Neuronal stem cell (in vitro differentiated cells): Measurements from ENCODE around the gene MCRIP2.

Source experiments
- DNase-seq: peaks from one replicate; pipeline ENCODE4 v3.0.0-alpha.2; 2013; ENCODE audit warnings: low spot score
- H2AFZ ChIP-seq: one replicate; pipeline ENCODE4 v1.6.1; 2013; ENCODE audit warnings: mild to moderate bottlenecking, low read length, inconsistent platforms
- H2AK5ac ChIP-seq: 2 replicates; pipeline ENCODE4 v1.6.1; 2013; ENCODE audit warnings: low read depth, mild to moderate bottlenecking, inconsistent platforms, low read length, moderate library complexity, mixed read lengths
- H2BK120ac ChIP-seq: 2 replicates; pipeline ENCODE4 v1.6.1; 2013; ENCODE audit warnings: low read depth, mild to moderate bottlenecking, inconsistent platforms, low read length, moderate library complexity, mixed read lengths
- H2BK12ac ChIP-seq: one replicate; pipeline ENCODE4 v1.6.1; 2013; ENCODE audit warnings: low read length, inconsistent platforms
- H2BK15ac ChIP-seq: 2 replicates; pipeline ENCODE4 v1.6.1; 2013; ENCODE audit warnings: mild to moderate bottlenecking, low read length, inconsistent platforms, mixed read lengths
- H2BK5ac ChIP-seq: one replicate; pipeline ENCODE4 v1.6.1; 2013; ENCODE audit warnings: inconsistent platforms, mild to moderate bottlenecking, low read length, moderate library complexity
- H3K14ac ChIP-seq: one replicate; pipeline ENCODE4 v1.6.1; 2013; ENCODE audit warnings: low read length, inconsistent platforms
- H3K18ac ChIP-seq: 2 replicates; pipeline ENCODE4 v1.6.1; 2013; ENCODE audit warnings: low read length, inconsistent platforms
- H3K23ac ChIP-seq: 2 replicates; pipeline ENCODE4 v1.6.1; 2013; ENCODE audit warnings: low read depth, mild to moderate bottlenecking, mixed read lengths, low read length, inconsistent platforms; ENCODE audit not compliant: poor library complexity
- H3K27ac ChIP-seq: replicated peaks from 3 replicates; pipeline ENCODE4 v1.5.1; 2013; ENCODE audit warnings: low read length, inconsistent platforms
- H3K27me3 ChIP-seq, 3 experiments: 2 replicates each; pipeline ENCODE4 v1.6.1; 2013; ENCODE audit warnings: low read length in 3 of 3, mild to moderate bottlenecking in 2 of 3, inconsistent platforms in 1 of 3, low read depth in 1 of 3, mixed read lengths in 1 of 3, moderate library complexity in 1 of 3; ENCODE audit not compliant: control insufficient read depth in 3 of 3, insufficient read depth in 3 of 3
- H3K36me3 ChIP-seq, 2 donors: replicated peaks in 1 of 2; 2 replicates each; pipeline ENCODE4 v1.6.1; 2013; ENCODE audit warnings: low read length in 2 of 2; ENCODE audit not compliant: control insufficient read depth in 2 of 2, insufficient read depth in 2 of 2
- H3K4ac ChIP-seq: 2 replicates; pipeline ENCODE4 v1.6.1; 2013; ENCODE audit warnings: inconsistent platforms, mild to moderate bottlenecking, low read length, moderate library complexity
- H3K4me1 ChIP-seq, 2 donors: 1 replicate in 1 of 2; 2 replicates in 1 of 2; pipeline ENCODE4 v1.6.1; 2013; ENCODE audit warnings: low read length in 2 of 2, low read depth in 1 of 2; ENCODE audit not compliant: control insufficient read depth in 2 of 2, insufficient read depth in 1 of 2
- H3K4me2 ChIP-seq: one replicate; pipeline ENCODE4 v1.6.1; 2013; ENCODE audit warnings: mild to moderate bottlenecking, low read length, inconsistent platforms; ENCODE audit not compliant: insufficient read depth, poor library complexity, severe bottlenecking
- H3K4me3 ChIP-seq, 2 donors: 2 replicates each; pipeline ENCODE4 v1.5.1; 2013; ENCODE audit warnings: low read length in 2 of 2, mild to moderate bottlenecking in 2 of 2, inconsistent platforms in 1 of 2, moderate library complexity in 1 of 2
- H3K79me1 ChIP-seq: one replicate; pipeline ENCODE4 v1.6.1; 2013; ENCODE audit warnings: low read depth, mild to moderate bottlenecking, inconsistent platforms, low read length, moderate library complexity
- H3K9ac ChIP-seq: one replicate; pipeline ENCODE4 v1.6.1; 2013; ENCODE audit warnings: mild to moderate bottlenecking, low read depth, low read length, inconsistent platforms; ENCODE audit not compliant: poor library complexity
- H3K9me3 ChIP-seq, 2 donors: replicated peaks in 1 of 2; 2 replicates each; pipeline versions ENCODE3 to v1.6.1; 2013; ENCODE audit warnings: low read length in 2 of 2, mild to moderate bottlenecking in 2 of 2, inconsistent platforms in 1 of 2, low read depth in 1 of 2, mixed read lengths in 1 of 2, moderate library complexity in 1 of 2; ENCODE audit not compliant: control insufficient read depth in 2 of 2, insufficient read depth in 1 of 2
- H4K8ac ChIP-seq: one replicate; pipeline ENCODE4 v1.6.1; 2013; ENCODE audit warnings: low read depth, mild to moderate bottlenecking, inconsistent platforms, low read length, moderate library complexity
- H4K91ac ChIP-seq: one replicate; pipeline ENCODE4 v1.6.1; 2013; ENCODE audit warnings: low read length, low read depth, mild to moderate bottlenecking, inconsistent platforms; ENCODE audit not compliant: poor library complexity
- WGBS, 2 donors: extraction: QIAGEN DNeasy Blood & Tissue Kit; methylation state at CpG; one replicate each; pipeline ENCODE4 v1.1.7; 2013; ENCODE audit warnings: missing lambda C conversion rate in 2 of 2, mixed read lengths in 1 of 2; ENCODE audit not compliant: insufficient read length in 2 of 2, insufficient replicate concordance in 1 of 2; ENCODE audit errors: extremely low coverage in 2 of 2; 5-methylcytosine and 5-hydroxymethylcytosine counted together

MCRIP2 gene

GRCh38 chr16:678209-678857, 36.7 kb downstream of the MCRIP2 start:
- Histone ChIP-seq H3K4me1 (peaks cover 7 to 24% of the 10 kb centered on the region in 2 donors), H3K4me3 (no peak overlapping the region), H2BK12ac (peak overlapping the region; percentile 89), H3K18ac (peak overlapping the region; percentile 90), H3K27ac (no peak overlapping the region), H3K14ac (no peak overlapping the region), H2BK5ac (peak overlapping the region; percentile 91), H2BK15ac (peak overlapping the region; percentile 94), H2BK120ac (peak overlapping the region; percentile 54), H2AFZ (no peak overlapping the region), H2AK5ac (peak overlapping the region; percentile 99), H3K4me2 (no peak overlapping the region), H4K8ac (no peak overlapping the region), H3K9ac (peak overlapping the region; percentile 37), H3K4ac (no peak overlapping the region), H3K79me1 (peaks cover 25% of the 10 kb centered on the region), H3K27me3 (peaks cover 0 to 14% (median 0%) of the 10 kb centered on the region in 3 experiments), H3K23ac (peak overlapping the region; percentile 37), H3K36me3 (peaks cover 22 to 37% of the 10 kb centered on the region in 2 donors), H4K91ac (no peak overlapping the region), H3K9me3 (peaks cover 0 to 2% of the 10 kb centered on the region in 2 donors)
- no CpG with 5 or more reads among the region's 21 CpGs for WGBS, 2 donors
- no peak for DNase-seq

DNA sequence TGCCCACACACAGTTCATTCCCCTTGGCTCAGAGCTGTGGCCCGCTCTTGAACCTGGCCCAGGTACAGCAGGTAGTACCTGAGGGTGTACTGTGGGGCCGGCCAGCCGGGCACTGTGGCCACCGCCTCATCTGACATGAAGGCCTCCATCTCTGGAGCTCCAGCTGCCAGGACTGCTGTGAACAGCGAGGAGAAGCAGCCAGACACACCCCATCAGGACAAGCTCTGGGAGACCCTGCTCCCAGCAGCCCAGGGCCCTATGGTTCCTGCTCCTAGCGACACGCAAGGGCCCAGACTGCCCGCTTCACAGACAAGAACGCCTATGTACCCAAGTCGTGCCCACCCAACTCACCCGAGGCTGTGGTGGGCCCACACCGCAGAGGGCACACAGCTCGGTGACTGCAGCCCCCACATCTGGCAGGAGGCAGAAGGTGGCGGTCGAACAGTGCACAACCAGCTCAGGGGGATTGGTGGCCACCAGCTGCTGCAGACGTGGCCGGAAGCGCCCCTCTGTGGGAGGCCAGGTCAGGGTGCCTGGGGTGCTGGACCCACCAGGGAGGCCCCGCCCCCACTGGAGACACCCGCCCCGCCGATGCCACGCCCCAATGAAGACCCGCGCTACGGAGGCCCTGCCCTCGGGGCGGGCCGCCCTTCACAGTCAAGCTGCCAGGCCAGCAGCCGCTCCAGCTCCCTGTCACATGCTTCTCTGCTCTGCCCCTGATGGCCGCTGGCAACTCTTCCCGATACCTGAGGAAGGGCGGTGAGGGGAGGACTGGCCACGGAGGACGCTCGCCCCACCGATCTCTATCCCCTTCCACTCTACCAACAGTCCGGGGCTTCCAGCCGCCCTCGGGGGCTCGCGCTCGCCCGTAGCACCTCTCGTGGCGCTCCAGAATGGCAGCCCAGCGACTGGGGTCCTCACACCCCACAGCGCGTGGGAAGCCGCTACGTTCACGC, 37.5 kb downstream of the MCRIP2 start:
- no peak overlapping the region for H4K91ac ChIP-seq
- peak overlapping the region; percentile 91 for H2BK5ac ChIP-seq
- peak overlapping the region; percentile 89 for H3K23ac ChIP-seq
- peak overlapping the region; percentile 94 for H2BK15ac ChIP-seq
- peak; percentile 63 for DNase-seq
- H3K4me2 ChIP-seq = peak overlapping the region; percentile 97
- H3K4ac ChIP-seq = peak overlapping the region; percentile 66
- H3K27me3 ChIP-seq = peaks cover 0 to 14% (median 0%) of the 10 kb centered on the region in 3 experiments
- peak overlapping the region; percentile 15 to 79 for H3K4me3 ChIP-seq
- H3K36me3 ChIP-seq = peaks cover 22 to 35% of the 10 kb centered on the region in 2 donors
- peak overlapping the region; percentile 91 for H3K18ac ChIP-seq
- peak overlapping the region; percentile 54 for H2BK120ac ChIP-seq
- peaks cover 30% of the 10 kb centered on the region for H3K79me1 ChIP-seq
- H4K8ac ChIP-seq = no peak overlapping the region
- peaks cover 0 to 2% of the 10 kb centered on the region in 2 donors for H3K9me3 ChIP-seq
- H3K9ac ChIP-seq = peak overlapping the region; percentile 80
- H3K14ac ChIP-seq = peak overlapping the region; percentile 56
- no CpG with 5 or more reads among the region's 52 CpGs for WGBS, 2 donors
- peak overlapping the region; percentile 89 for H2BK12ac ChIP-seq
- peak overlapping the region; percentile 78 for H2AFZ ChIP-seq
- H2AK5ac ChIP-seq = peak overlapping the region; percentile 99
- H3K27ac ChIP-seq = peak overlapping the region; percentile 72
- peaks cover 7 to 26% of the 10 kb centered on the region in 2 donors for H3K4me1 ChIP-seq

- peak within 1 kb of the TSS; percentile 94 for H3K9ac ChIP-seq
- peak within 1 kb of the TSS; percentile 91 for H2BK5ac ChIP-seq
- no peak within 1 kb of the TSS for H4K91ac ChIP-seq
- peak within 1 kb of the TSS; percentile 99 for H3K18ac ChIP-seq
- peak within 1 kb of the TSS; percentile 61 for H3K14ac ChIP-seq
- H3K4ac ChIP-seq = no peak within 1 kb of the TSS
- H4K8ac ChIP-seq = peak within 1 kb of the TSS; percentile 52
- H3K4me2 ChIP-seq = peak within 1 kb of the TSS; percentile 97
- peak; percentile 87 for DNase-seq
- peak within 1 kb of the TSS; percentile 93 for H3K27ac ChIP-seq
- H3K27me3 ChIP-seq = peaks cover 0 to 10% (median 0%) of the 10 kb centered on the region in 3 experiments
- H3K79me1 ChIP-seq = peaks cover 30% of the 10 kb centered on the region
- peaks cover 7 to 25% of the 10 kb centered on the region in 2 donors for H3K4me1 ChIP-seq
- no peak within 1 kb of the TSS for H2BK120ac ChIP-seq
- peak within 1 kb of the TSS; percentile 98 for H3K23ac ChIP-seq
- peak within 1 kb of the TSS; percentile 87 to 98 for H3K4me3 ChIP-seq
- peak within 1 kb of the TSS; percentile 95 for H2AFZ ChIP-seq
- H2BK15ac ChIP-seq = peak within 1 kb of the TSS; percentile 92
- H3K9me3 ChIP-seq = peaks cover 0 to 2% of the 10 kb centered on the region in 2 donors
- peak within 1 kb of the TSS; percentile 86 for H2AK5ac ChIP-seq
- no CpG with 5 or more reads among the region's 91 CpGs for WGBS, 2 donors
- H2BK12ac ChIP-seq = no peak within 1 kb of the TSS
- peaks cover 23 to 35% of the 10 kb centered on the region in 2 donors for H3K36me3 ChIP-seq
These were observed 38.4 kb downstream of the MCRIP2 start, which contains the start of gene STUB1 for GRCh38 chr16:679814-680624. Gene STUB1, plus strand, starts transcription at chr16:680410. Its CDS starts 116 bp downstream, at chr16:680526.
